ENCODE results near the gene GPR139.

GPR139 gene

DNA sequence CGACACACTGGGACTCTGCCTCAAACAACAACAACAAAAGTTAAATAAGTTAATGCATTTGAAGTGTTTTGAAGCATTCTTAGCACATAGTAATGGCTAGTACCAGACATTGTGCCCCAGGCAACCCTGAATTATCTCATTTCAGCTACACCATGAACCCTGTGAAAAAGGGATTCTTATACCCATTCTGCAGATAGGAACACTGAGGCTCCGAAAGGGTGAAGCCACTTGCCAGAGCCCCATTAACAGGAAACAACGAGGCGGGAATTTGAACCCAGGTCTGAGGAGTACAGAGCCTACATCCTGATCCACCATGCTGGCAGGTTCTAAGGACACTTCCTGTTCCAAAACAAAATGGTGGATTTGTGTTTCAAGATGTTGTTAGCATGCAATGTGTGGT lies 9.2 kb downstream of the GPR139 start (continued):
- TF ChIP-seq ZNF677 (tag by site-specific recombination; IDR thresholded peaks at IDR 0.05) (no peak), ZNF837 (tag by site-specific recombination; IDR thresholded peaks at IDR 0.05) (no peak), ZNF658 (tag by site-specific recombination; IDR thresholded peaks at IDR 0.05) (no peak), ZNF549 (tag by site-specific recombination; IDR thresholded peaks at IDR 0.05) (no peak), ZBTB48 (tag by site-specific recombination; IDR thresholded peaks at IDR 0.05) (no peak), ZNF350 (tag by site-specific recombination; IDR thresholded peaks at IDR 0.05) (no peak), ZNF211 (tag by site-specific recombination; IDR thresholded peaks at IDR 0.05; ENCODE audit: low read depth) (no peak)
- TF ChIP-seq, protein P1, sequence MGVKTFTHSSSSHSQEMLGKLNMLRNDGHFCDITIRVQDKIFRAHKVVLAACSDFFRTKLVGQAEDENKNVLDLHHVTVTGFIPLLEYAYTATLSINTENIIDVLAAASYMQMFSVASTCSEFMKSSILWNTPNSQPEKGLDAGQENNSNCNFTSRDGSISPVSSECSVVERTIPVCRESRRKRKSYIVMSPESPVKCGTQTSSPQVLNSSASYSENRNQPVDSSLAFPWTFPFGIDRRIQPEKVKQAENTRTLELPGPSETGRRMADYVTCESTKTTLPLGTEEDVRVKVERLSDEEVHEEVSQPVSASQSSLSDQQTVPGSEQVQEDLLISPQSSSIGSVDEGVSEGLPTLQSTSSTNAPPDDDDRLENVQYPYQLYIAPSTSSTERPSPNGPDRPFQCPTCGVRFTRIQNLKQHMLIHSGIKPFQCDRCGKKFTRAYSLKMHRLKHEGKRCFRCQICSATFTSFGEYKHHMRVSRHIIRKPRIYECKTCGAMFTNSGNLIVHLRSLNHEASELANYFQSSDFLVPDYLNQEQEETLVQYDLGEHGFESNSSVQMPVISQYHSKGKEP (tag by site-specific recombination; IDR thresholded peaks at IDR 0.05): no peak

DNA sequence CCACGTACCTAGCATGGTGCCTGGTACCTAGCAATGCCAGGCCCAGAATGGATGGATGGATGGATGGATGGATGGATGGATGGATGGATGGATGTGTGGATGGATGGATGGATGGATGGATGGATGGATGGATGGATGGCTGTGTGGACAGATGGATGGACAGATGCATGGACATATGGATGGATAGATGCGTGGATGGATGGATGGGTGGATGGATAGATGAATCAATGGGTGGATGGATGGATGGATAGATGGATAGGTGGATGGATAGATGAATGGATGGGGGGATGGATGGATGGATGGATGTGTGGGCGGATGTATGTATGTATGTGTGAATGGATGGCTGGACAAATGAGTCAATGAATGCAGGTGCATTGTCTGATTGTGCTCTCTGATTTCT lies 12.6 kb downstream of the GPR139 start:
- H3K27ac ChIP-seq (ENCODE audit: extremely low read depth, low read depth, low read length): no peak overlapping the region
- no peak overlapping the region for H3K4me3 ChIP-seq (ENCODE audit: low read depth, low read length)
- POLR2A ChIA-PET: no interaction called here
- CTCF ChIA-PET: interaction anchor here (0.7 kb wide), 1 partner anchor 647 kb away, joined by 3 read pairs; no protein-coding TSS in a partner anchor
- H3K9me3 ChIP-seq (ENCODE audit: control insufficient read depth, insufficient read depth, low read depth, low read length): no peaks in the 10 kb centered on the region
- no peaks in the 10 kb centered on the region for H3K4me1 ChIP-seq (ENCODE audit: control insufficient read depth, insufficient read depth, low read length)
- TF ChIP-seq OVOL3 (tag by site-specific recombination; IDR thresholded peaks at IDR 0.05) (no peak), ZNF623 (tag by site-specific recombination; IDR thresholded peaks at IDR 0.05) (no peak), ZNF16 (tag by site-specific recombination; IDR thresholded peaks at IDR 0.05; ENCODE audit: low read depth) (no peak), ZNF366 (tag by site-specific recombination; conservative IDR thresholded peaks at IDR 0.05) (peak; percentile 88), ZNF114 (tag by site-specific recombination; IDR thresholded peaks at IDR 0.05) (0 out of 2 replicates have a peak, but pooled peaks have one; percentile 25), ZNF211 (tag by site-specific recombination; IDR thresholded peaks at IDR 0.05; ENCODE audit: low read depth) (no peak), SCRT2 (tag by site-specific recombination; IDR thresholded peaks at IDR 0.05) (no peak), ZEB2 (tag by site-specific recombination; IDR thresholded peaks at IDR 0.05) (no peak), ZNF621 (tag by site-specific recombination; IDR thresholded peaks at IDR 0.05) (no peak), ZNF394 (tag by site-specific recombination; IDR thresholded peaks at IDR 0.05; ENCODE audit: borderline replicate concordance) (no peak), SETDB1 (IDR thresholded peaks at IDR 0.05; ENCODE audit: insufficient read length, low read length) (no peak), ZNF571 (tag by site-specific recombination; IDR thresholded peaks at IDR 0.05) (0 out of 2 replicates have a peak, but pooled peaks have one; percentile 43)
- TF ChIP-seq, protein P2, sequence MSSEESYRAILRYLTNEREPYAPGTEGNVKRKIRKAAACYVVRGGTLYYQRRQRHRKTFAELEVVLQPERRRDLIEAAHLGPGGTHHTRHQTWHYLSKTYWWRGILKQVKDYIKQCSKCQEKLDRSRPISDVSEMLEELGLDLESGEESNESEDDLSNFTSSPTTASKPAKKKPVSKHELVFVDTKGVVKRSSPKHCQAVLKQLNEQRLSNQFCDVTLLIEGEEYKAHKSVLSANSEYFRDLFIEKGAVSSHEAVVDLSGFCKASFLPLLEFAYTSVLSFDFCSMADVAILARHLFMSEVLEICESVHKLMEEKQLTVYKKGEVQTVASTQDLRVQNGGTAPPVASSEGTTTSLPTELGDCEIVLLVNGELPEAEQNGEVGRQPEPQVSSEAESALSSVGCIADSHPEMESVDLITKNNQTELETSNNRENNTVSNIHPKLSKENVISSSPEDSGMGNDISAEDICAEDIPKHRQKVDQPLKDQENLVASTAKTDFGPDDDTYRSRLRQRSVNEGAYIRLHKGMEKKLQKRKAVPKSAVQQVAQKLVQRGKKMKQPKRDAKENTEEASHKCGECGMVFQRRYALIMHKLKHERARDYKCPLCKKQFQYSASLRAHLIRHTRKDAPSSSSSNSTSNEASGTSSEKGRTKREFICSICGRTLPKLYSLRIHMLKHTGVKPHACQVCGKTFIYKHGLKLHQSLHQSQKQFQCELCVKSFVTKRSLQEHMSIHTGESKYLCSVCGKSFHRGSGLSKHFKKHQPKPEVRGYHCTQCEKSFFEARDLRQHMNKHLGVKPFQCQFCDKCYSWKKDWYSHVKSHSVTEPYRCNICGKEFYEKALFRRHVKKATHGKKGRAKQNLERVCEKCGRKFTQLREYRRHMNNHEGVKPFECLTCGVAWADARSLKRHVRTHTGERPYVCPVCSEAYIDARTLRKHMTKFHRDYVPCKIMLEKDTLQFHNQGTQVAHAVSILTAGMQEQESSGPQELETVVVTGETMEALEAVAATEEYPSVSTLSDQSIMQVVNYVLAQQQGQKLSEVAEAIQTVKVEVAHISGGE (tag by site-specific recombination; conservative IDR thresholded peaks at IDR 0.05; ENCODE audit: low read depth): no peak
- TF ChIP-seq, protein P3, sequence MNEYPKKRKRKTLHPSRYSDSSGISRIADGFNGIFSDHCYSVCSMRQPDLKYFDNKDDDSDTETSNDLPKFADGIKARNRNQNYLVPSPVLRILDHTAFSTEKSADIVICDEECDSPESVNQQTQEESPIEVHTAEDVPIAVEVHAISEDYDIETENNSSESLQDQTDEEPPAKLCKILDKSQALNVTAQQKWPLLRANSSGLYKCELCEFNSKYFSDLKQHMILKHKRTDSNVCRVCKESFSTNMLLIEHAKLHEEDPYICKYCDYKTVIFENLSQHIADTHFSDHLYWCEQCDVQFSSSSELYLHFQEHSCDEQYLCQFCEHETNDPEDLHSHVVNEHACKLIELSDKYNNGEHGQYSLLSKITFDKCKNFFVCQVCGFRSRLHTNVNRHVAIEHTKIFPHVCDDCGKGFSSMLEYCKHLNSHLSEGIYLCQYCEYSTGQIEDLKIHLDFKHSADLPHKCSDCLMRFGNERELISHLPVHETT (tag by site-specific recombination; IDR thresholded peaks at IDR 0.05): no peak
- TF ChIP-seq, protein P4, sequence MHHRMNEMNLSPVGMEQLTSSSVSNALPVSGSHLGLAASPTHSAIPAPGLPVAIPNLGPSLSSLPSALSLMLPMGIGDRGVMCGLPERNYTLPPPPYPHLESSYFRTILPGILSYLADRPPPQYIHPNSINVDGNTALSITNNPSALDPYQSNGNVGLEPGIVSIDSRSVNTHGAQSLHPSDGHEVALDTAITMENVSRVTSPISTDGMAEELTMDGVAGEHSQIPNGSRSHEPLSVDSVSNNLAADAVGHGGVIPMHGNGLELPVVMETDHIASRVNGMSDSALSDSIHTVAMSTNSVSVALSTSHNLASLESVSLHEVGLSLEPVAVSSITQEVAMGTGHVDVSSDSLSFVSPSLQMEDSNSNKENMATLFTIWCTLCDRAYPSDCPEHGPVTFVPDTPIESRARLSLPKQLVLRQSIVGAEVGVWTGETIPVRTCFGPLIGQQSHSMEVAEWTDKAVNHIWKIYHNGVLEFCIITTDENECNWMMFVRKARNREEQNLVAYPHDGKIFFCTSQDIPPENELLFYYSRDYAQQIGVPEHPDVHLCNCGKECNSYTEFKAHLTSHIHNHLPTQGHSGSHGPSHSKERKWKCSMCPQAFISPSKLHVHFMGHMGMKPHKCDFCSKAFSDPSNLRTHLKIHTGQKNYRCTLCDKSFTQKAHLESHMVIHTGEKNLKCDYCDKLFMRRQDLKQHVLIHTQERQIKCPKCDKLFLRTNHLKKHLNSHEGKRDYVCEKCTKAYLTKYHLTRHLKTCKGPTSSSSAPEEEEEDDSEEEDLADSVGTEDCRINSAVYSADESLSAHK (tag by site-specific recombination; IDR thresholded peaks at IDR 0.05): no peak
- H3K36me3 ChIP-seq (ENCODE audit: control insufficient read depth in 2 of 2, insufficient read depth in 1 of 2, low read length in 2 of 2): no peaks in the 10 kb centered on the region
